Retina (tissue), 1 donor: ENCODE data around the gene FAAP100.

Experiments
- DNase-seq: peaks from one replicate; pipeline ENCODE4 v3.0.0-alpha.2; 2016

The FAAP100 gene

GRCh38 chr17:81522491-81523401 lies 29.4 kb downstream of the FAAP100 start:
- peak; percentile 83 for DNase-seq

GRCh38 chr17:81520021-81520901 lies 31.9 kb downstream of the FAAP100 start:
- no peak for DNase-seq

DNA sequence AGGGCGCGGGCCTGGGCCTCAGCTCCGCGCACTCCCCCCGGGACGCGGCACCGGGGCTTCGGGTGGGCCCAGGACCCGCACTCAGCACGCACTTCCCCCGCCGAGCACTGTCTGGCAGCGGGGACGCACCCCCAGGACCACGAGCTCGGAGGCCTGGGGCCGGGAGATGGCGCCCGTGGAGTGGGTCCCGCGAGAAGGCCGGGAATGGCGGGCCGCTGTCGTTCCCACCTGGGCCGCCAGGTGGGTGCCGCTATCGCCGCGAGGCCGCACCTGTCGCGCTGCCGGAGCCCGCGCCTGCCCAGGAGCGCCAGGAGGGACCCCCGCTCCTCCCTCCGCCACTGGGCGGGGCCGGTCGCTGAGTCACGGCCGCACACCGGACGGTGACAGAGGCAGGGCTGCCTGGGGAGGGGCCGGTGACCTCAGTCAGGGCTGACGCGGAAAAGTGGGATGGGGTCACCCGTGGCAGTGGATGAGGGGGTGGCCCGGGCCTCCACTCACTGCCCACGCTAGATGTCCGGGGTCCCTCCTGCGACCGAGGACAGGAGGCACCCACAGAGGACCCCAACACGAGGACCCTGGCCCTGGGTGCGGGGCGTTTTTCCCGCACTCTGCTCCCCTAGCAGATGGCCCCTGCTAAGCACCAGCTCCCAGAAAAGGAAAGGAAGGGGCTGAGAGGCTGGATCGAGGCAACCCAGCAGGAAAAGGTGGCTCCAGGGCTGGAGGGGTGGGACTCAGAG lies 32.7 kb downstream of the FAAP100 start:
- peak; percentile 58 for DNase-seq

DNA sequence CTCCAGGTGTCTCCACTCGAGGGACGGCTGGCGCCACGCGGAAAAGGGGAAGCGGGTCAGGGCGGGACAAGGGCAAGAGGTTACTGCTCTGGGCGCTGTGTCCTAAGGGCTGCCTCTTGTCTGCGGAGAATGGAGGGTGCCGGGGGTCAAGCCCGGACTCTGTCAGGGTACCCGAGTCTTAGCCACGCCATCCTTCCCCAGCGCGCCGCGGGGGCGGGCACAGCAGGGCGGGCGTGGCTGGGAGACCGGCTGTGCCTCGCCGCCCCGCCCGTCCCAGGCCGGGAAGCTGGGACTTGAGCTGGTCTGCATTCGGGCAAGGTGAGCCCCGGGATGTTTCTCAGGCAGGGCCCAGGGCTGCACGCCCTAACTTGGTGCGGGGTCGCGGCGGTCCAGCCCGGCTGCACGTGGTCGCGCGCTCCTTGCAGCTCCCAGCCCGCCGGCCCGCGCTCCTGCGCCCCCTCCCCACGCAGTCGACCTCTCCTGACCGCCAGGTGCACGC lies 33.3 kb downstream of the FAAP100 start:
- no peak for DNase-seq

- DNase-seq = peak; percentile 68
Measured at GRCh38 chr17:81518113-81518784, 33.9 kb downstream of the FAAP100 start.

- no peak for DNase-seq
Measured at GRCh38 chr17:81517339-81518112, 34.6 kb downstream of the FAAP100 start.

DNA sequence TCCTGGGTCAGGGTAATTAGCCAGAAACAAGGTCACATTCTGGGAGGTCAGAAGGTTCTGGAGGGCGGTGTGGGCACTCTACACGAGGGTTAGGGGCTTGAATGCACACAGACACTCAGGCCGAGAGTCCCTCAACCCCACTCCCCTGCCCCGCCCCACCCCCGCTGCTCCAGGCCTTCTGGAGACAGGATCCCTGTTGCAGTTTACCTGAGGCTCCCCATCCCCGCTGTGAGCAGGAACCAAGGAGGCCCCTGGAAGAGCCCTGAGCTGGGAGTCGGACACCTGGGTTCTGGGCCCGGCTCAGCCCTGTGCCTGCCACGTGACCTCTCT lies 35.2 kb downstream of the FAAP100 start:
- DNase-seq = no peak

GRCh38 chr17:81516439-81516838 lies 35.7 kb downstream of the FAAP100 start:
- DNase-seq = no peak

GRCh38 chr17:81515530-81516041 lies 36.6 kb downstream of the FAAP100 start:
- no peak for DNase-seq

- DNase-seq = peak; percentile 78
Measured at GRCh38 chr17:81514739-81515529, 37.2 kb downstream of the FAAP100 start.

DNA sequence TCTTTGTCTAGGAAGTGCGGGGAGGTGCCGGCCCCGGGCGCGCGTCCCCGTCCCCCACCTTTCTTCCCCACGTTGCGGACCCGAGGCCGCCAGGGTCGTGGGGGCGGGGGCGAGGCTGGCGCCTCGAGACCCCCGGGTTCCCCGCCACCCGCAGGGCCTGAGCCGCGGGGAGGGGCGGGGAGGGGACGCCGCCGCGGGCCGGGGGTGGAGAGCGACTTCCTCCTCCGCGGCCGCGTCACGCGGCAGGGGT lies 37.7 kb downstream of the FAAP100 start:
- no peak for DNase-seq

- peak; percentile 90 for DNase-seq
Measured at GRCh38 chr17:81513753-81514488, 38.2 kb downstream of the FAAP100 start.

DNA sequence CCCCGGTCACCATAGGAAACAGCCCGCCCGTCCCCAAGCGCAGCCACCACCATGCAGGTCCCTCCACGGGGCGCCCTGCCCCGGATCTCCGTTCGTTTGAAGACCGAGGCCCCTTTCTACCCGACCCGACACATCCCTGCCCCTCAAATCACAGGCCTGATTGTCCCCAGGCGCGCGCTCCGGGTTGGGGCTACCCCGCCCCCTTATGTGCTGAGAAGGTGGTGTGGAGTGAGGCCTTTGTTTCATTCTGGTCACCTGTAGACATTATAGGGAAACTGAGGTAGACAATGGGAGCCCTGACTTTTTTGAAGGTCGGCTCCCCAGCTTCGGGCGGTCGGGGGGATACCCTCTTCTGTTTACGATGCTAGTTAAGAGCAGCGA lies 38.8 kb downstream of the FAAP100 start:
- DNase-seq = no peak

DNA sequence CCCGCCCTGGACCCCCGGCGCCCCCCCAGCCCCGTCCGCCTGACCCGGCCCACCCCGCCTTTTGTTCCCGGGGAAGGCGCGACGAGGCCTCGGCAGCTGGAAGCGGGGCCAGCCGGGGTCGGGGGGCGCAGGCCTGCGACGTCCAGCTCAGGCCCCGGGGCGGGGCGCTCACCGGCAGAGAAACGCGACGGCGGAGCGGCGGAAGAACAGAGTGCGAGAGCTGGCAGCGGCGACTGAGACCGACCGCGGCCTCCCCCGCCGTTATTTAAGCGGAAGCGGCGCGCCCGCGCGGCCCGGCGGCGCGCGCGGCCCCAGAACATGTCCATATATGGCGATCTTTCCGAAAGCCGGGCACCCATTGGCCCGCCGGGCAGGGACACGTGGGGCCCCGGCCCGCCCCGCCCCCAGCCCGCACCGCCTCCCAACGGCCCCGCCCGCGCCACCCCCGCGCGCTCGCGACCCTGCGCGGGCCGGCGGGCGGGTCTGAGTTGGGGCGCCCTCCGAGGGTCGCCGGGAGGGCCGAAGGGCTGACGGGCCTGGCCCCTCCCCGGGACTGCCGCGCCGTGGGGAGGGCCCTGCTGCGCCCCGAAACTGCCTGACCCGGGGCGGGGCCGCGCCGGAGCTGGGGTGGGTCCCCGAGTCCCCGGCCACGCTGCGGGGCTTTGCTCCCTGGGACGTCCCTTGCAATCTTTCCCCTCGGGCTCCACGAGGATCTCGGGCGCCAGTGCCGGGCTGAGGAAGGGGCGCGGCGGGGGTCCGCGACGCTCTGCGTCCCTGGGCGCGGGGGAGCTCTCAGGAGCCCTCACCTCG lies 39.4 kb downstream of the FAAP100 start, which contains the start of gene ACTG1:
Gene ACTG1 (minus strand): TSS at position 238 of the 810 bp plus-strand sequence. CDS start 445 bp downstream, outside the sequence.
- peak; percentile 94 for DNase-seq

DNA sequence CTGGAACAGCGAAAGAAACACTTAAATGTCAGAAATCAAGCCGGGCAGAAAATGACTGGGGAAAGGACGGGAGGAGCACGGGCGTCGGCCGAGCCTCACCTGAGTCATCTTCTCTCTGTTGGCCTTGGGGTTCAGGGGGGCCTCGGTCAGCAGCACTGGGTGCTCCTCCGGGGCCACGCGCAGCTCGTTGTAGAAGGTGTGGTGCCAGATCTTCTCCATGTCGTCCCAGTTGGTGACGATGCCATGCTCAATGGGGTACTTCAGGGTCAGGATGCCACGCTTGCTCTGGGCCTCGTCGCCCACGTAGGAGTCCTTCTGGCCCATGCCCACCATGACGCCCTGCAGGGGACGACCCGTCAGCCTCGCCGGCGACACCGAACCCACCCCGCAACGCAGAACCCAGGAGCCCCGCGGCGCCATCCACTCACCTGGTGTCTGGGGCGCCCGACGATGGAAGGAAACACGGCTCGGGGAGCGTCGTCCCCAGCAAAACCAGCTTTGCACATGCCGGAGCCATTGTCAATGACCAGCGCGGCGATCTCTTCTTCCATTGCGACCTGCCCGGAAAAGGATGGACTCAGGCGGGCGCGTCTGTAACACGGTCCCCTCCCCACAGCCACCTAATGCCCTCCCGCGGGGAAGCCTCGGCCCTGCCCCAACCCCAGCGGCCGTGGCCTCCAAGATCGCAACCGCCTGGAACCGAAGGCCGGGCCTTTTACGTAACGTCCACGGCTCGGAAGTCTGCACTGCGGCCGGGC lies 40.2 kb downstream of the FAAP100 start:
- DNase-seq = peak; percentile 55

- DNase-seq = no peak
Measured at GRCh38 chr17:81511554-81511803, 40.7 kb downstream of the FAAP100 start.

- DNase-seq = peak; percentile 63
Measured at GRCh38 chr17:81510785-81511553, 41.2 kb downstream of the FAAP100 start.
